HUES64 (cell line): ENCODE measurements around the gene USP27X.

Source experiments
- H3K27ac ChIP-seq: 2 replicates; pipeline ENCODE4 v1.7.0; 2013; ENCODE audit warnings: low read depth, low read length, inconsistent platforms
- H3K27me3 ChIP-seq: 2 replicates; pipeline ENCODE4 v1.6.1; 2013; ENCODE audit warnings: mild to moderate bottlenecking, low read length; ENCODE audit not compliant: insufficient read depth
- H3K36me3 ChIP-seq: 2 replicates; pipeline ENCODE4 v1.6.1; 2013; ENCODE audit warnings: mild to moderate bottlenecking, low read length; ENCODE audit not compliant: insufficient read depth
- H3K4me1 ChIP-seq: 2 replicates; pipeline ENCODE4 v1.6.1; 2013; ENCODE audit warnings: mild to moderate bottlenecking, low read length, moderate library complexity; ENCODE audit not compliant: insufficient read depth
- H3K4me3 ChIP-seq: 2 replicates; pipeline ENCODE4 v1.5.1; 2013; ENCODE audit warnings: mild to moderate bottlenecking, low read length, moderate library complexity
- H3K9ac ChIP-seq: 2 replicates; pipeline ENCODE4 v1.6.1; 2013; ENCODE audit warnings: mild to moderate bottlenecking, low read depth, low read length
- H3K9me3 ChIP-seq: 2 replicates; pipeline ENCODE4 v1.6.1; 2013; ENCODE audit warnings: low read depth, low read length; ENCODE audit not compliant: insufficient read depth
- WGBS: fragments of 150-250, 120-280 bp; methylation state at CpG from one replicate; pipeline ENCODE4 v1.1.7; 2013; ENCODE audit warnings: missing lambda C conversion rate; 5-methylcytosine and 5-hydroxymethylcytosine counted together

USP27X gene

GRCh38 chrX:49884290-49884862 lies 5.1 kb downstream of the USP27X start:
- 58% methylated on average over 7 of the region's 7 CpGs for WGBS
- H3K4me3 ChIP-seq: no peak overlapping the region
- no peak overlapping the region for H3K9ac ChIP-seq
- H3K4me1 ChIP-seq: no peaks in the 10 kb centered on the region
- H3K36me3 ChIP-seq: no peaks in the 10 kb centered on the region; the same call in 1 of the 2 replicates
- no peak overlapping the region for H3K27ac ChIP-seq
- no peaks in the 10 kb centered on the region for H3K27me3 ChIP-seq
- H3K9me3 ChIP-seq: no peaks in the 10 kb centered on the region

- Histone ChIP-seq H3K4me3 (no peak overlapping the region), H3K27me3 (no peaks in the 10 kb centered on the region), H3K9me3 (no peaks in the 10 kb centered on the region), H3K4me1 (no peaks in the 10 kb centered on the region), H3K9ac (no peak overlapping the region), H3K36me3 (no peaks in the 10 kb centered on the region), H3K27ac (no peak overlapping the region)
- WGBS: 89% methylated on average over 2 of the region's 4 CpGs
Measured at GRCh38 chrX:49892542-49892941, 13.3 kb downstream of the USP27X start.

- H3K9ac ChIP-seq: no peak overlapping the region
Measured at GRCh38 chrX:49896951-49897350, 17.7 kb downstream of the USP27X start.

GRCh38 chrX:49901048-49901447 lies 21.8 kb downstream of the USP27X start:
- no peak overlapping the region for H3K9ac ChIP-seq
- peaks cover 3% of the 10 kb centered on the region for H3K27me3 ChIP-seq
- H3K9me3 ChIP-seq: no peaks in the 10 kb centered on the region
- no peaks in the 10 kb centered on the region for H3K36me3 ChIP-seq
- no peak overlapping the region for H3K27ac ChIP-seq
- H3K4me1 ChIP-seq: peaks cover 4% of the 10 kb centered on the region; the same call in 1 of the 2 replicates
- H3K4me3 ChIP-seq: no peak overlapping the region

More at GRCh38 chrX:49896951-49897350, 17.7 kb downstream of the USP27X start:
- no peaks in the 10 kb centered on the region for H3K36me3 ChIP-seq
- peaks cover 1% of the 10 kb centered on the region for H3K27me3 ChIP-seq
- H3K4me3 ChIP-seq: no peak overlapping the region
- H3K27ac ChIP-seq: no peak overlapping the region
- WGBS: 92% methylated on average over 2 of the region's 4 CpGs
- H3K9me3 ChIP-seq: no peaks in the 10 kb centered on the region
- peaks cover 4% of the 10 kb centered on the region; the same call in 1 of the 2 replicates for H3K4me1 ChIP-seq

- 76% methylated on average over 3 of the region's 3 CpGs for WGBS
- no peak overlapping the region for H3K9ac ChIP-seq
- no peaks in the 10 kb centered on the region for H3K9me3 ChIP-seq
- H3K4me3 ChIP-seq: no peak overlapping the region
- H3K4me1 ChIP-seq: no peaks in the 10 kb centered on the region
- H3K27ac ChIP-seq: no peak overlapping the region
- H3K27me3 ChIP-seq: no peaks in the 10 kb centered on the region
- no peaks in the 10 kb centered on the region for H3K36me3 ChIP-seq
Measured at GRCh38 chrX:49910344-49910743, 31.1 kb downstream of the USP27X start.

- no peaks in the 10 kb centered on the region for H3K27me3 ChIP-seq
- H3K4me1 ChIP-seq: no peaks in the 10 kb centered on the region
- no peaks in the 10 kb centered on the region for H3K9me3 ChIP-seq
- 87% methylated on average over 3 of the region's 3 CpGs for WGBS
- no peaks in the 10 kb centered on the region for H3K36me3 ChIP-seq
- H3K9ac ChIP-seq: no peak overlapping the region
- no peak overlapping the region for H3K27ac ChIP-seq
- no peak overlapping the region for H3K4me3 ChIP-seq
Measured at GRCh38 chrX:49912086-49912485, 32.8 kb downstream of the USP27X start.

GRCh38 chrX:49912861-49913260 lies 33.6 kb downstream of the USP27X start:
- Histone ChIP-seq H3K27me3 (no peaks in the 10 kb centered on the region), H3K9ac (no peak overlapping the region), H3K9me3 (no peaks in the 10 kb centered on the region), H3K27ac (no peak overlapping the region), H3K36me3 (no peaks in the 10 kb centered on the region), H3K4me3 (no peak overlapping the region), H3K4me1 (no peaks in the 10 kb centered on the region)
- WGBS: 93% methylated on average over 3 of the region's 3 CpGs

- H3K9me3 ChIP-seq: no peaks in the 10 kb centered on the region
- no peaks in the 10 kb centered on the region for H3K27me3 ChIP-seq
- H3K9ac ChIP-seq: no peak overlapping the region
- no peak overlapping the region for H3K4me3 ChIP-seq
- no peaks in the 10 kb centered on the region for H3K36me3 ChIP-seq
- H3K27ac ChIP-seq: no peak overlapping the region
- no peaks in the 10 kb centered on the region for H3K4me1 ChIP-seq
- WGBS: 44% methylated on average over 7 of the region's 8 CpGs
Measured at GRCh38 chrX:49915361-49916222, 36.3 kb downstream of the USP27X start.

GRCh38 chrX:49919617-49920016 lies 40.3 kb downstream of the USP27X start:
- WGBS: 23% methylated on average over 8 of the region's 8 CpGs
- Histone ChIP-seq H3K9ac (no peak overlapping the region), H3K4me1 (peaks cover 5% of the 10 kb centered on the region; the same call in 1 of the 2 replicates), H3K9me3 (no peaks in the 10 kb centered on the region), H3K27ac (no peak overlapping the region), H3K36me3 (no peaks in the 10 kb centered on the region), H3K4me3 (no peak overlapping the region), H3K27me3 (peaks cover 11% of the 10 kb centered on the region)

GRCh38 chrX:49921109-49921508 lies 41.8 kb downstream of the USP27X start:
- Histone ChIP-seq H3K4me1 (peaks cover 5% of the 10 kb centered on the region; the same call in 1 of the 2 replicates), H3K4me3 (no peak overlapping the region), H3K9me3 (no peaks in the 10 kb centered on the region), H3K27ac (no peak overlapping the region), H3K36me3 (no peaks in the 10 kb centered on the region; the same call in 1 of the 2 replicates), H3K27me3 (peaks cover 11% of the 10 kb centered on the region), H3K9ac (no peak overlapping the region)
- WGBS: 100% methylated on average over 2 of the region's 2 CpGs
